ENCODE measurements around the gene HSD17B11.
A peak's percentile ranks its signal among the peaks of the same experiment; 100 is the strongest.

The HSD17B11 gene

DNA sequence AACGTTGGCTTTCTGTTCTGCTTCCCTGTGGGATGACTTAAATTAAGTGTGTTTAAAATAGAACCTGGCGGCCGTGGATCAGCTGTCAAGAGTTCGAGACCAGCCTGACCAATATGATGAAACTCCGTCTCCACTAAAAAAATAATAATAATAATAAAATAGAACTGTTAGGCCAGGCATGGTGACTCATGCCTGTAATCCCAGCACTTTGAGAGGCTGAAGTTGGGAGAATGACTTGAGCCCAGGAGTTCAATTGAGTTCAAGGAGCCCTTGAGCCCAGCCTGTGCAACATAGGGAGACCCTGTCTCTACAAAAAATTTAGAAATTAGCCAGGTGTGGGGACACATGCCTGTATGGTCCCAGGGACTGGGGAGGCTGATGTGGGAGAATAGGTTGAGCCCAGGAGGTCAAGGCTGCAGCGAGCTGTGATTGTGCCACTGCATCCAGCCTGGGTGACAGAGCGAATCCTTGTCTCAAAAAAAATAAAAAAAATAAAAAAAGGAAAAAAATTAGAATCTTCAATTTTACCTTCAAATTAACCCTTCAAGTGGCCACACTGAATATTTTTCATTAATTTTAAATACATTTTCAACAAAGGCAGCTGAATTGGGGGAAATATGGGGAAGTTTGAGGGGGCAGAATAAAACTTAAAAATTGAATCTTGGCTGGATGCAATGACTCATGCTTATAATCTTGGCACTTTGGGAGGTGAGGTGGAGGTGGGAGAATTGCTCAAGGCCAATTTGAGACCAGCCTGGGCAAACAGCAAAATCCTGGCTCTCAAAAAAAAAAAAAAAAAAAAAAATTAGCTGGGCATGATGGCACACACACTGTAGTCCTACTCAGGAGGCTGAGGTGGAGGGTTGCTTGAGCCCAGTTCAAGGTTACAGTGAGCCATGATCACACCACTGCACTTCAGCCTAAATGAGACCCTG, 36.6 kb downstream of the HSD17B11 start:
- no peaks in the 10 kb centered on the region for H3K79me1 ChIP-seq (ENCODE audit: low read length)
- H3K27me3 ChIP-seq (ENCODE audit: insufficient read depth, low read length), result no peaks in the 10 kb centered on the region
- H3K18ac ChIP-seq (ENCODE audit: low read length), result no peak overlapping the region
- H2AFZ ChIP-seq (ENCODE audit: insufficient read depth, low read length, poor library complexity), result no peak overlapping the region
- no peak overlapping the region for H2BK5ac ChIP-seq (ENCODE audit: low read depth, low read length, poor library complexity)
- no peak overlapping the region for H3K27ac ChIP-seq (ENCODE audit: low read depth, low read length)
- no peak overlapping the region for H4K91ac ChIP-seq (ENCODE audit: low read depth, low read length)
- no peak overlapping the region for H2BK120ac ChIP-seq (ENCODE audit: insufficient read depth, low read length, poor library complexity)
- H3K4me2 ChIP-seq (ENCODE audit: low read length), result no peak overlapping the region
- H3K36me3 ChIP-seq (ENCODE audit: control insufficient read depth in 1 of 2, insufficient read depth in 2 of 2, low read length in 2 of 2), result peaks cover 2% of the 10 kb centered on the region in 2 experiments
- no CpG with 5 or more reads among the region's 7 CpGs for WGBS (ENCODE audit: extremely low coverage, insufficient coverage, insufficient read length)
- no peak overlapping the region for H4K8ac ChIP-seq (ENCODE audit: low read depth, low read length)
- H3K4me3 ChIP-seq (ENCODE audit: low read depth, low read length), result no peak overlapping the region
- no peak overlapping the region for H4K12ac ChIP-seq (ENCODE audit: low read depth, low read length)
- no peaks in the 10 kb centered on the region for H3K9me3 ChIP-seq (ENCODE audit: insufficient read depth, low read depth, low read length)
- no peak overlapping the region for H2BK12ac ChIP-seq (ENCODE audit: low read length)
- no peak overlapping the region for H2AK5ac ChIP-seq (ENCODE audit: low read length)
- H3K23ac ChIP-seq (ENCODE audit: low read length), result no peak overlapping the region
- no peak for DNase-seq
- no peak overlapping the region for H3K9ac ChIP-seq (ENCODE audit: low read length)
- H3K4ac ChIP-seq (ENCODE audit: low read depth, low read length), result no peak overlapping the region
- no peaks in the 10 kb centered on the region for H3K4me1 ChIP-seq (ENCODE audit: control insufficient read depth in 1 of 2, insufficient read depth in 2 of 2, low read length in 2 of 2)
- no peaks in the 10 kb centered on the region for H3K79me2 ChIP-seq (ENCODE audit: control insufficient read depth, insufficient read depth, low read length, poor library complexity)
- no peak overlapping the region for H3K14ac ChIP-seq (ENCODE audit: low read length)

DNA sequence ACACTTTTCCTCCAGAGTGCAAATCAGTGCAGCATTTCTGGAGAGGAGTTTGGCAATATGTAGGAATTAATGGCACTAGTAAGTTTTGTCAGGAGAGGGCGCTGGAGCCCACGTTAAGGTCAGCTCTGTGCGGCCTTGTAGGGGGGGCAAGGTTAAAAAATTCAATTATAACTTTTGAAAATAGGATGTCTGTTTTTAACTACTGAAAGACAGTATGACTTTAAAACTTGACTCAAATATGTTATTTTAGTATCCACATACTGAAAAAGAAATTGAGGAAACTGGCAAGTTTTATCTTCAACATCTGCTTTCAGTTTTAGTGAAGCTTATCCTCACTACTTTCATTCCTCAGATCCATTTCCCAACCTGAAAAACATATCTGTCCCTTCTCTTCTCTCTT, 37.4 kb downstream of the HSD17B11 start:
- no peak overlapping the region for H3K23ac ChIP-seq (ENCODE audit: low read length)
- H4K91ac ChIP-seq (ENCODE audit: low read depth, low read length), result no peak overlapping the region
- no peaks in the 10 kb centered on the region for H3K4me1 ChIP-seq (ENCODE audit: control insufficient read depth in 1 of 2, insufficient read depth in 2 of 2, low read length in 2 of 2)
- no CpG with 5 or more reads among the region's 3 CpGs for WGBS (ENCODE audit: extremely low coverage, insufficient coverage, insufficient read length)
- H3K36me3 ChIP-seq (ENCODE audit: control insufficient read depth in 1 of 2, insufficient read depth in 2 of 2, low read length in 2 of 2), result peaks cover 2% of the 10 kb centered on the region in 2 experiments
- H3K9ac ChIP-seq (ENCODE audit: low read length), result no peak overlapping the region
- no peaks in the 10 kb centered on the region for H3K79me2 ChIP-seq (ENCODE audit: control insufficient read depth, insufficient read depth, low read length, poor library complexity)
- no peaks in the 10 kb centered on the region for H3K79me1 ChIP-seq (ENCODE audit: low read length)
- H3K9me3 ChIP-seq (ENCODE audit: insufficient read depth, low read depth, low read length), result no peaks in the 10 kb centered on the region
- no peak overlapping the region for H2BK5ac ChIP-seq (ENCODE audit: low read depth, low read length, poor library complexity)
- no peak overlapping the region for H4K12ac ChIP-seq (ENCODE audit: low read depth, low read length)
- H3K4me3 ChIP-seq (ENCODE audit: low read depth, low read length), result no peak overlapping the region
- H3K18ac ChIP-seq (ENCODE audit: low read length), result no peak overlapping the region
- H2BK120ac ChIP-seq (ENCODE audit: insufficient read depth, low read length, poor library complexity), result no peak overlapping the region
- no peak overlapping the region for H2BK12ac ChIP-seq (ENCODE audit: low read length)
- H4K8ac ChIP-seq (ENCODE audit: low read depth, low read length), result no peak overlapping the region
- no peak overlapping the region for H3K4me2 ChIP-seq (ENCODE audit: low read length)
- peak; percentile 43 to 87 for DNase-seq
- no peak overlapping the region for H2AFZ ChIP-seq (ENCODE audit: insufficient read depth, low read length, poor library complexity)
- H2AK5ac ChIP-seq (ENCODE audit: low read length), result no peak overlapping the region
- H3K4ac ChIP-seq (ENCODE audit: low read depth, low read length), result no peak overlapping the region
- no peak overlapping the region for H3K27ac ChIP-seq (ENCODE audit: low read depth, low read length)
- no peak overlapping the region for H3K14ac ChIP-seq (ENCODE audit: low read length)
- no peaks in the 10 kb centered on the region for H3K27me3 ChIP-seq (ENCODE audit: insufficient read depth, low read length)

DNA sequence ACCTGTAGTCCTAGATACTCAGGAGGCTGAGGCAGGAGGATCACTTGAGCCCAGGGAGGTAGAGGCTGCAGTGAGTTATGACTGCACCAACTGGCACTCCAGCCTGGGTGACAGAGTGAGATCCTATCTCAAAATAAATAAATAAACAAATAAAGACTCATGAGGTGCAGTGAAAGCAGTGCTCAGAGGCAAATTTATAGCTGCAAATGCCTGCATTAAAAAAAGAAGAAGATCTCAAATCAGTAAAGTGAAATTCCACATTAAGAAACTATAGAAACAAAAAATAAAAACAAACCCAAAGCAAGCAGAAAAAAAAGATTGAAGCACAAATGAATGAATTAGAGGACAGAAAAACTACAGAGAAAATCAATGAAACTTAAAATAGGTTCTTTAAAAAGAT, 45.8 kb downstream of the HSD17B11 start:
- no peaks in the 10 kb centered on the region for H3K27me3 ChIP-seq (ENCODE audit: insufficient read depth, low read length)
- H3K14ac ChIP-seq (ENCODE audit: low read length), result no peak overlapping the region
- no peak overlapping the region for H2BK5ac ChIP-seq (ENCODE audit: low read depth, low read length, poor library complexity)
- H3K36me3 ChIP-seq (ENCODE audit: control insufficient read depth in 1 of 2, insufficient read depth in 2 of 2, low read length in 2 of 2), result peaks cover 8 to 11% of the 10 kb centered on the region in 2 experiments
- no peaks in the 10 kb centered on the region for H3K79me2 ChIP-seq (ENCODE audit: control insufficient read depth, insufficient read depth, low read length, poor library complexity)
- H3K9ac ChIP-seq (ENCODE audit: low read length), result no peak overlapping the region
- no peaks in the 10 kb centered on the region for H3K4me1 ChIP-seq (ENCODE audit: control insufficient read depth in 1 of 2, insufficient read depth in 2 of 2, low read length in 2 of 2)
- H4K8ac ChIP-seq (ENCODE audit: low read depth, low read length), result no peak overlapping the region
- DNase-seq, result no peak
- no peak overlapping the region for H2AK5ac ChIP-seq (ENCODE audit: low read length)
- H2BK12ac ChIP-seq (ENCODE audit: low read length), result no peak overlapping the region
- no peak overlapping the region for H2BK120ac ChIP-seq (ENCODE audit: insufficient read depth, low read length, poor library complexity)
- H2AFZ ChIP-seq (ENCODE audit: insufficient read depth, low read length, poor library complexity), result no peak overlapping the region
- no peak overlapping the region for H4K91ac ChIP-seq (ENCODE audit: low read depth, low read length)
- H3K4me2 ChIP-seq (ENCODE audit: low read length), result no peak overlapping the region
- no peak overlapping the region for H3K4me3 ChIP-seq (ENCODE audit: low read depth, low read length)
- H3K27ac ChIP-seq (ENCODE audit: low read depth, low read length), result no peak overlapping the region
- H4K12ac ChIP-seq (ENCODE audit: low read depth, low read length), result no peak overlapping the region
- H3K9me3 ChIP-seq (ENCODE audit: insufficient read depth, low read depth, low read length), result peaks cover 3% of the 10 kb centered on the region
- H3K4ac ChIP-seq (ENCODE audit: low read depth, low read length), result no peak overlapping the region
- H3K79me1 ChIP-seq (ENCODE audit: low read length), result no peaks in the 10 kb centered on the region
- no peak overlapping the region for H3K23ac ChIP-seq (ENCODE audit: low read length)
- no peak overlapping the region for H3K18ac ChIP-seq (ENCODE audit: low read length)

DNA sequence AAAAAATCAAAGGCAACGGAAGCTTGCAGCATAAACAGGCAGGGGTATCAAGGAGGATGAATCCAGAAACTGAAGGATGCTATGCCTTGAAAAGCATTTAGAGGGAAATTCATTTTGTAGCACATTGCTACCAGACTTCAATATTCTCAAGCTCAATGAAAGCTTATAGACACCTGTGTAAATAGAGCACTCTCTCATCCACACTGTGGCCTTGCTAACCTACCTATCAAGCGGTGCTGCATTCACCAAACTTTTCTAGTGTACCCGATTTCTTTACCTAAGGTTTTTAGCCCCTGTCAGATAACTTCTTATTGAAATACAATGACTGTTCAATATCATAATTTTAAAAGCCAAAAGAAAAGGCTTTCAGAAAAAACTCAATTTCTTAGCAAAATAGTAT, 48.1 kb downstream of the HSD17B11 start:
- Histone ChIP-seq H3K36me3 (ENCODE audit: control insufficient read depth in 1 of 2, insufficient read depth in 2 of 2, low read length in 2 of 2) (peaks cover 11 to 15% of the 10 kb centered on the region in 2 experiments), H2BK120ac (ENCODE audit: insufficient read depth, low read length, poor library complexity) (no peak overlapping the region), H3K27me3 (ENCODE audit: insufficient read depth, low read length) (no peaks in the 10 kb centered on the region), H4K12ac (ENCODE audit: low read depth, low read length) (no peak overlapping the region), H3K9ac (ENCODE audit: low read length) (no peak overlapping the region), H2BK12ac (ENCODE audit: low read length) (no peak overlapping the region), H3K4me1 (ENCODE audit: control insufficient read depth in 1 of 2, insufficient read depth in 2 of 2, low read length in 2 of 2) (no peaks in the 10 kb centered on the region), H3K18ac (ENCODE audit: low read length) (no peak overlapping the region), H3K4me2 (ENCODE audit: low read length) (no peak overlapping the region), H3K4ac (ENCODE audit: low read depth, low read length) (no peak overlapping the region), H4K8ac (ENCODE audit: low read depth, low read length) (no peak overlapping the region), H4K91ac (ENCODE audit: low read depth, low read length) (no peak overlapping the region), H2BK5ac (ENCODE audit: low read depth, low read length, poor library complexity) (no peak overlapping the region), H3K9me3 (ENCODE audit: insufficient read depth, low read depth, low read length) (peaks cover 3% of the 10 kb centered on the region), H3K27ac (ENCODE audit: low read depth, low read length) (no peak overlapping the region), H2AK5ac (ENCODE audit: low read length) (no peak overlapping the region), H3K23ac (ENCODE audit: low read length) (no peak overlapping the region), H2AFZ (ENCODE audit: insufficient read depth, low read length, poor library complexity) (no peak overlapping the region), H3K79me1 (ENCODE audit: low read length) (no peaks in the 10 kb centered on the region), H3K14ac (ENCODE audit: low read length) (no peak overlapping the region), H3K4me3 (ENCODE audit: low read depth, low read length) (no peak overlapping the region), H3K79me2 (ENCODE audit: control insufficient read depth, insufficient read depth, low read length, poor library complexity) (no peaks in the 10 kb centered on the region)
- DNase-seq, result no peak
- no CpG with 5 or more reads among the region's 3 CpGs for WGBS (ENCODE audit: extremely low coverage, insufficient coverage, insufficient read length)

Data from trophoblast cell (in vitro differentiated cells and primary cell).